ENCODE results near the gene JAKMIP1.

Gene JAKMIP1

GRCh38 chr4:6024313-6024960 lies 175.9 kb downstream of the JAKMIP1 start:
- Histone ChIP-seq H3K4me1 (ENCODE audit: low read length) (0 out of 2 replicates have a peak, but pooled peaks cover 5% of the 10 kb centered on the region), H3K9me2 (replicated peaks; ENCODE audit: insufficient read depth, low read length) (no peaks in the 10 kb centered on the region), H3K4me2 (ENCODE audit: low read depth, low read length) (no peak overlapping the region), H2AFZ (ENCODE audit: low read length) (no peak overlapping the region), H3K27me3 (replicated peaks; ENCODE audit: insufficient read depth, low read length) (peaks cover 12% of the 10 kb centered on the region; the same call in 1 of the 2 replicates), H3K36me3 (replicated peaks; ENCODE audit: insufficient read depth, low read length) (no peaks in the 10 kb centered on the region), H3K9ac (ENCODE audit: low read length) (no peak overlapping the region), H3F3A (ENCODE audit: insufficient read depth, low read length) (no peaks in the 10 kb centered on the region), H3K9me3 (replicated peaks; ENCODE audit: insufficient read depth, low read length) (no peaks in the 10 kb centered on the region), H3K79me2 (ENCODE audit: low read length) (no peaks in the 10 kb centered on the region), H4K20me1 (ENCODE audit: insufficient read depth, low read length) (no peaks in the 10 kb centered on the region), H3K27ac (ENCODE audit: low read length) (no peak overlapping the region), H3K4me3 (ENCODE audit: low read length) (no peak overlapping the region)
- DNase-seq: no peak
- TF ChIP-seq CTCF (IDR thresholded peaks at IDR 0.05; ENCODE audit: low read length): no peak
- TF ChIP-seq EZH2phosphoT487 (IDR thresholded peaks at IDR 0.05; ENCODE audit: low read length): no peak
- TF ChIP-seq EZH2 (optimal IDR thresholded peaks at IDR 0.05; ENCODE audit: low read depth, low read length): no peak

- Histone ChIP-seq H3K79me2 (ENCODE audit: low read length) (no peaks in the 10 kb centered on the region), H4K20me1 (ENCODE audit: insufficient read depth, low read length) (no peaks in the 10 kb centered on the region), H3K27me3 (replicated peaks; ENCODE audit: insufficient read depth, low read length) (peaks cover 12% of the 10 kb centered on the region; the same call in 1 of the 2 replicates), H3K4me3 (ENCODE audit: low read length) (no peak overlapping the region), H3K9me3 (replicated peaks; ENCODE audit: insufficient read depth, low read length) (no peaks in the 10 kb centered on the region), H3F3A (ENCODE audit: insufficient read depth, low read length) (no peaks in the 10 kb centered on the region), H3K27ac (ENCODE audit: low read length) (no peak overlapping the region), H3K4me2 (ENCODE audit: low read depth, low read length) (no peak overlapping the region), H3K4me1 (ENCODE audit: low read length) (0 out of 2 replicates have a peak, but pooled peaks cover 5% of the 10 kb centered on the region), H3K36me3 (replicated peaks; ENCODE audit: insufficient read depth, low read length) (no peaks in the 10 kb centered on the region), H2AFZ (ENCODE audit: low read length) (no peak overlapping the region), H3K9me2 (replicated peaks; ENCODE audit: insufficient read depth, low read length) (no peaks in the 10 kb centered on the region), H3K9ac (ENCODE audit: low read length) (no peak overlapping the region)
- TF ChIP-seq CTCF (IDR thresholded peaks at IDR 0.05; ENCODE audit: low read length) (no peak), EZH2 (optimal IDR thresholded peaks at IDR 0.05; ENCODE audit: low read depth, low read length) (no peak), EZH2phosphoT487 (IDR thresholded peaks at IDR 0.05; ENCODE audit: low read length) (no peak)
- DNase-seq: no peak
Measured at GRCh38 chr4:6023731-6024130, 176.6 kb downstream of the JAKMIP1 start.

GRCh38 chr4:6022607-6023288 lies 177.6 kb downstream of the JAKMIP1 start:
- TF ChIP-seq EZH2phosphoT487 (IDR thresholded peaks at IDR 0.05; ENCODE audit: low read length): no peak
- Histone ChIP-seq H3K9ac (ENCODE audit: low read length) (no peak overlapping the region), H3K27me3 (replicated peaks; ENCODE audit: insufficient read depth, low read length) (peaks cover 12% of the 10 kb centered on the region; the same call in 1 of the 2 replicates), H3K9me2 (replicated peaks; ENCODE audit: insufficient read depth, low read length) (no peaks in the 10 kb centered on the region), H3K36me3 (replicated peaks; ENCODE audit: insufficient read depth, low read length) (no peaks in the 10 kb centered on the region), H3K79me2 (ENCODE audit: low read length) (no peaks in the 10 kb centered on the region), H3F3A (ENCODE audit: insufficient read depth, low read length) (no peaks in the 10 kb centered on the region), H3K4me2 (ENCODE audit: low read depth, low read length) (no peak overlapping the region), H3K4me3 (ENCODE audit: low read length) (no peak overlapping the region), H3K9me3 (replicated peaks; ENCODE audit: insufficient read depth, low read length) (no peaks in the 10 kb centered on the region), H3K4me1 (ENCODE audit: low read length) (0 out of 2 replicates have a peak, but pooled peaks cover 5% of the 10 kb centered on the region), H3K27ac (ENCODE audit: low read length) (no peak overlapping the region), H4K20me1 (ENCODE audit: insufficient read depth, low read length) (no peaks in the 10 kb centered on the region), H2AFZ (ENCODE audit: low read length) (no peak overlapping the region)
- DNase-seq: no peak

All from MM.1S (cell line).